Measurements from ENCODE around the gene ITGB1. TPM values are rescaled to one million over a fixed set of nuclear protein-coding genes. Genes with fewer than 3 reads are reported as not detected.
A peak's percentile ranks its signal among the peaks of the same experiment; 100 is the strongest.

The ITGB1 gene
- total RNA-seq, 3 donors from 2014 or later (not counting 1 experiment from before 2014, with no cell fraction given): 175 to 280 (median 202) TPM

- Histone ChIP-seq H3K9me3 (ENCODE audit: control insufficient read depth, insufficient read depth, low read length) (no peaks in the 10 kb centered on the region), H3K36me3 (ENCODE audit: control insufficient read depth, insufficient read depth, low read length) (no peaks in the 10 kb centered on the region), H3K4me1 (ENCODE audit: control insufficient read depth, insufficient read depth, low read length) (no peaks in the 10 kb centered on the region), H3K4me3 (ENCODE audit: low read length) (no peak overlapping the region), H3K27me3 (ENCODE audit: control insufficient read depth, insufficient read depth, low read length) (no peaks in the 10 kb centered on the region), H3K27ac (ENCODE audit: low read length) (no peak overlapping the region)
- no peaks in the 10 kb centered on the region for H3K36me3 Mint-ChIP-seq
- no peak for DNase-seq
- intact Hi-C loops (cut with micrococcal nuclease): no loop called here
- 91% methylated on average over 9 of the region's 11 CpGs for WGBS (ENCODE audit: insufficient coverage)
- H3K9me3 Mint-ChIP-seq: no peaks in the 10 kb centered on the region
- H3K27ac Mint-ChIP-seq: no peak overlapping the region
- H3K4me1 Mint-ChIP-seq: peaks cover 5 to 7% of the 10 kb centered on the region in 2 donors
- no peak for TF ChIP-seq CTCF (IDR thresholded peaks at IDR 0.05)
- no peak overlapping the region for H3K4me3 Mint-ChIP-seq
- H3K27me3 Mint-ChIP-seq (ENCODE audit: low read depth in 2 of 2): no peaks in the 10 kb centered on the region
- ATAC-seq: no peak
Measured at GRCh38 chr10:32888161-32888927, 69.7 kb downstream of the ITGB1 start.

- no peak for TF ChIP-seq CTCF (IDR thresholded peaks at IDR 0.05)
- Histone ChIP-seq H3K4me1 (ENCODE audit: control insufficient read depth, insufficient read depth, low read length) (no peaks in the 10 kb centered on the region), H3K36me3 (ENCODE audit: control insufficient read depth, insufficient read depth, low read length) (no peaks in the 10 kb centered on the region), H3K9me3 (ENCODE audit: control insufficient read depth, insufficient read depth, low read length) (no peaks in the 10 kb centered on the region), H3K4me3 (ENCODE audit: low read length) (no peak overlapping the region), H3K27ac (ENCODE audit: low read length) (no peak overlapping the region), H3K27me3 (ENCODE audit: control insufficient read depth, insufficient read depth, low read length) (no peaks in the 10 kb centered on the region)
- Mint-ChIP-seq H3K27me3 (ENCODE audit: low read depth in 2 of 2) (no peaks in the 10 kb centered on the region), H3K4me3 (no peak overlapping the region), H3K4me1 (peaks cover 5 to 7% of the 10 kb centered on the region in 2 donors), H3K27ac (no peak overlapping the region), H3K36me3 (no peaks in the 10 kb centered on the region), H3K9me3 (no peaks in the 10 kb centered on the region)
- no peak for DNase-seq
- intact Hi-C loops (cut with micrococcal nuclease): no loop called here
- WGBS (ENCODE audit: insufficient coverage): 85% methylated on average over 7 of the region's 7 CpGs
- ATAC-seq: peak in 1 of 3 donors; percentile 17
Measured at GRCh38 chr10:32887481-32887880, 70.5 kb downstream of the ITGB1 start.

GRCh38 chr10:32882076-32882475 is 76.0 kb downstream of the ITGB1 start:
- no peaks in the 10 kb centered on the region for H3K9me3 ChIP-seq (ENCODE audit: control insufficient read depth, insufficient read depth, low read length)
- Mint-ChIP-seq H3K4me1 (no peaks in the 10 kb centered on the region), H3K4me3 (no peak overlapping the region), H3K27me3 (ENCODE audit: low read depth in 2 of 2) (no peaks in the 10 kb centered on the region), H3K36me3 (peaks cover 9% of the 10 kb centered on the region), H3K27ac (no peak overlapping the region), H3K9me3 (no peaks in the 10 kb centered on the region)
- no peak for ATAC-seq
- no peak for TF ChIP-seq CTCF (IDR thresholded peaks at IDR 0.05)
- no peak overlapping the region for H3K4me3 ChIP-seq (ENCODE audit: low read length)
- intact Hi-C loops (cut with micrococcal nuclease): no loop called here
- no peak overlapping the region for H3K27ac ChIP-seq (ENCODE audit: low read length)
- no peaks in the 10 kb centered on the region for H3K4me1 ChIP-seq (ENCODE audit: control insufficient read depth, insufficient read depth, low read length)
- no peaks in the 10 kb centered on the region for H3K27me3 ChIP-seq (ENCODE audit: control insufficient read depth, insufficient read depth, low read length)
- 95% methylated on average over 6 of the region's 6 CpGs for WGBS (ENCODE audit: insufficient coverage)
- H3K36me3 ChIP-seq (ENCODE audit: control insufficient read depth, insufficient read depth, low read length): no peaks in the 10 kb centered on the region
- no peak for DNase-seq

- no peak for TF ChIP-seq CTCF (IDR thresholded peaks at IDR 0.05)
Measured at GRCh38 chr10:32878646-32879045, 79.4 kb downstream of the ITGB1 start.

More at GRCh38 chr10:32878646-32879045, 79.4 kb downstream of the ITGB1 start:
- Histone ChIP-seq H3K36me3 (ENCODE audit: control insufficient read depth, insufficient read depth, low read length) (no peaks in the 10 kb centered on the region), H3K4me3 (ENCODE audit: low read length) (no peak overlapping the region), H3K27ac (ENCODE audit: low read length) (no peak overlapping the region), H3K27me3 (ENCODE audit: control insufficient read depth, insufficient read depth, low read length) (no peaks in the 10 kb centered on the region), H3K4me1 (ENCODE audit: control insufficient read depth, insufficient read depth, low read length) (no peaks in the 10 kb centered on the region), H3K9me3 (ENCODE audit: control insufficient read depth, insufficient read depth, low read length) (no peaks in the 10 kb centered on the region)
- ATAC-seq (no peak), DNase-seq (no peak)
- peaks cover 9% of the 10 kb centered on the region for H3K36me3 Mint-ChIP-seq
- no peak overlapping the region for H3K27ac Mint-ChIP-seq
- no peak overlapping the region for H3K4me3 Mint-ChIP-seq
- H3K27me3 Mint-ChIP-seq (ENCODE audit: low read depth in 2 of 2): no peaks in the 10 kb centered on the region
- H3K4me1 Mint-ChIP-seq: no peaks in the 10 kb centered on the region
- intact Hi-C loops (cut with micrococcal nuclease): no loop called here
- no peaks in the 10 kb centered on the region for H3K9me3 Mint-ChIP-seq
